ENCODE measurements around the gene YES1.
"Not testable (repeated sequence)": the region's sequence is repeated elsewhere in the genome, so short reads cannot be mapped to it uniquely, and the experiment has no call there.

DNA sequence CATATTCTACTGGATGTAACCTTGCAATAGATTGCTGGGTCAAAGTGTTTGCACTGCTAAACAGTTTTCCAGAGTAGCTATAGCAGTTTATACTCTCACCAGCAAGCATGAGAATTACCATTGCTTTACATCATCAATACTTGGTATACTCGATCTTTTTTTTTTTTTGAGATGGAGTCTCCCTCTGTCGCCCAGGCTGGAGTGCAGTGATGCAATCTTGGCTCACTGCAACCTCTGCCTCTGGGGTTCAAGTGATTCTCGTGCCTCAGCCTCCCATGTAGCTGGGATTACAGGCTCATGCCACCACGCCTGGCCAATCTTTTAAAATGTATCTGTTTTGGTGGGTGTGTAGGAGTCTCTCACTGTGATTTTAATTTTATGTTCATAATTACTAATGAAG lies 36.0 kb downstream of the YES1 start:
- TF ChIP-seq, protein P1, sequence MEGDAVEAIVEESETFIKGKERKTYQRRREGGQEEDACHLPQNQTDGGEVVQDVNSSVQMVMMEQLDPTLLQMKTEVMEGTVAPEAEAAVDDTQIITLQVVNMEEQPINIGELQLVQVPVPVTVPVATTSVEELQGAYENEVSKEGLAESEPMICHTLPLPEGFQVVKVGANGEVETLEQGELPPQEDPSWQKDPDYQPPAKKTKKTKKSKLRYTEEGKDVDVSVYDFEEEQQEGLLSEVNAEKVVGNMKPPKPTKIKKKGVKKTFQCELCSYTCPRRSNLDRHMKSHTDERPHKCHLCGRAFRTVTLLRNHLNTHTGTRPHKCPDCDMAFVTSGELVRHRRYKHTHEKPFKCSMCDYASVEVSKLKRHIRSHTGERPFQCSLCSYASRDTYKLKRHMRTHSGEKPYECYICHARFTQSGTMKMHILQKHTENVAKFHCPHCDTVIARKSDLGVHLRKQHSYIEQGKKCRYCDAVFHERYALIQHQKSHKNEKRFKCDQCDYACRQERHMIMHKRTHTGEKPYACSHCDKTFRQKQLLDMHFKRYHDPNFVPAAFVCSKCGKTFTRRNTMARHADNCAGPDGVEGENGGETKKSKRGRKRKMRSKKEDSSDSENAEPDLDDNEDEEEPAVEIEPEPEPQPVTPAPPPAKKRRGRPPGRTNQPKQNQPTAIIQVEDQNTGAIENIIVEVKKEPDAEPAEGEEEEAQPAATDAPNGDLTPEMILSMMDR (IDR thresholded peaks at IDR 0.05) = not testable (repeated sequence)
- TF ChIP-seq POLR2A (IDR thresholded peaks at IDR 0.05) = not testable (repeated sequence)

All from Peyer's patch (tissue), 4 donors.